ENCODE data around the gene ALPK3.

The ALPK3 gene

DNA sequence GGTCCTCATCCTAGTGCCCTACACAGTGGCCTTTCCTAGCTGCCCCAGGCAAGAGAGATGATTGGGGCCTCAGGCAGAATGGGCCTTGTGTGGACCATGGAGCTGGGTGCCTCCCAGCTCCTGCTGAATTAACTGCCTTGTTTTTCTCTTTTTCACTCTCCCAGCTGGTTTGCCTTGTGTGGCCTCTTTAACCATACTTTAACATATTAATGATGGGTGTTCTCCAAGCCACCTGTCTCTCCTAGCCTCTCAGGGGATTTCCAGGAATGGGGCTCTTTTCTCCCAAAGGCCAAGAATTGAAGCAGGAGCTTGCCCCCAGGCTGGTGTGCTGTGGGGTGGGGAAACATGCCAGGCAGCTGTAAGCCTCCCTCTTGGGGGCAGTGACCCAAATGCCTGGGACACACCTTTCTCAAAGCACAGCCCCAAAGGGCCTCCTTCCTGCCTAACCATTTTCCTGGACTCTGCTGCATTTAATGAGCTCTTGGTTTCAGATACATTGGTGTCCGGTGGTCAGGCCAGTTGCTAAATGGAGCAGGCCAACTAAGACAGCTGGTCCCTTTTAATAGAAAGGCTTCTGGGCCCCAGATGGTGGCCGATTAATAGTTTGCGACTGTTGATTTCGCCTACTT lies 5.6 kb downstream of the ALPK3 start:
- DNase-seq (ENCODE audit: low read depth in 1 of 2, low spot score in 1 of 2) = no peak

DNA sequence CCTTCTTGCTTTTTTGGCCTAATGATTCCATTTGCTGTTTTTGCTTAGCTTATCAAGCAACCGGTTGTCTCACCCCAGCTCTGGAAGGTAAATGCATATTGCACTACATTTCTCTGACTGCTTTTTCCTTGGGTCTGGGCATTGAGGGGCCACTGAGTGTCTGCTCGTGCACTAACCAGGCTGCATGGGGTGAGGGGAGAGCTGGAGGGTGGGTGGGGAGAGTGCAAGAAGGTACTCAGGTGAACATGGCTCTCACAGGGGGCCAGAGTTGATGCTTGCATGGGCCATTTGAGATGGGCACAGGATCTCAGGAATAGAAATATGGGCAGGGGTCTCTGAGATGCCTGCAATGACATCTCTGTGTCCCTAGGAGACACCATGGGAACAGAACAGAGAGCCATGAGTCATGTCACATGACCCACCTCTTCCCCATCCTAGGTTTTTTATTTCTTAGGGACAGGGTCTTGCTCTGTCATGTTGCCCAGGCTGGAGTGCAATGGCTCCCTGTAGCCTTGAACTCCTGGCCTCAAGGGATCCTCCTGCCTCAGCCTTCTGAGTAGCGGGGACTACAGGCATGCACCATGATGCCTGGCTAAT lies 6.2 kb downstream of the ALPK3 start:
- DNase-seq (ENCODE audit: low read depth in 1 of 2, low spot score in 1 of 2) = no peak

DNA sequence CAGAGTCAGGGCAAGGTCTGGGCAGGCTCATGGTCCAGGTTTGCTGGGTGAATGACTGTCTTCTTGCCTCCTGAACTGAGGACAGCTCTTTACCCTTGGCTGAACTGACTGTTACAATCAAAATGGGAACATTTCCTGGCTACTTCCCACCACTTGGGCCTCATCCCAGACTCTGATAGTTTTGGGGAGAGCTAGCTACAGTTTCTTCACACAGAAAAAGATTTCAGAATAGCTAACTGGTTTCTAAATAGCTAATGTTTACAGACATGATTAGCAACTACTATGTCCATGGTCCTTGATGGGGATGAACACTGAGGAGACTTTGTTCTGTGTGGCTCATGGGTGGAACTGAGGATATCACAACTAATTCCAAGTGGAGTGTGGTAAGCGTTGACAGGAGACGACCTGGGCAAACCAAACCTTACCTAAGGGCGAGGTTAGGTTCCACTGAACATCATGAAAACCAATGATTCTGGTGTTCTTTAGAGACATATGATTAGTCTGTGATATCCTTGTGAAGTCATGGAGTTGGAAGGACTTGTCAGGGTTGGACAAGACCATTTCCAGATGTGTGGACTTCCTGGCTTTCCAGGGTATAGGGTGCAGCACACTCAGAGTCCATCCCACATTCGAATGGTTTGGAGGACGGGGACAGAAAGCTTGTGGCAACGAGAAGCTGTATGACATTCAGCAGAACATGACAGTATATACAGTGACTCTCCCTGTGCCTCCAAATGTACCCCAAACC lies 7.3 kb downstream of the ALPK3 start:
- DNase-seq (ENCODE audit: low read depth in 1 of 2, low spot score in 1 of 2) = no peak

DNA sequence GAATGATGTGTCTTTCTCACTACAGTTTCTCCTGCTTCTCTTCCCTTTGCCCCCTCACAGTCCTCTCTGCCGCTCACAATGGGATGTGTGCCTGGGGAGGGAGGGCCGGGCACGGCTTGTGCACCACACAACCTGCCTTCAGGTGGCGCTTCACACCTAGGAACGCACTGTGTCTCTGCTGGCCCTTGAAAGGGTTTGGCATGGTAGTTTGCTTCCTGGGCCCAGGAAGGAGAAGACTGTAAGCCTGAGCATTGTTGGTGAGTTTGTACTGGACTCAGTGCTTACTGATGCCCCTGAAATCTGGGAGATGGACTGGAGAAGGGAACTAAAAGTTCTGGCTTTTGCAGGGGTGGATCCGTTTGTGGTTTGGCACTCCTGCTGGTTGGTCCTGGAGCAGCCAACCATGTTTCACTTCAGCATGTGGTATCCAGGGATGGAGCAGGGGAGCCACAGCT lies 9.2 kb downstream of the ALPK3 start:
- no peak for DNase-seq (ENCODE audit: low read depth in 1 of 2, low spot score in 1 of 2)

DNA sequence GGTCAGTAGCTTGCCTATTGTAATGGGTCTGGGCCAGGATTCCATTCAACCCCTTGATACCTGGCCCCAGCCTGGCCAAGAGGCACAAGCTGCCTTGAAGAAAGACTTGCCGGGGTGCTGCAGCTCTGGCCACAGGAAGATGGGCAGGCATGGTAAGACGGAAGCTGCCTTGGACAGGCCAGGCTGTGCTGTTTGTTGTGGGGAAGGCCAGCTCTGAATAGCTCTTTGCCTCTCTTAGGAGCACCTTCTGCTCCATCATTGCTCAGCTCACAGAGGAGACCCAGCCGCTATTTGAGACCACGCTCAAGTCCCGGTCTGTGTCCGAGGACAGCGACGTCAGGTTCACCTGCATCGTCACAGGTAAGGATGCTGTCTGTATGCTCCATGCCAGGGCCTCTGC lies 10.1 kb downstream of the ALPK3 start:
- DNase-seq (ENCODE audit: low read depth in 1 of 2, low spot score in 1 of 2) = no peak

DNA sequence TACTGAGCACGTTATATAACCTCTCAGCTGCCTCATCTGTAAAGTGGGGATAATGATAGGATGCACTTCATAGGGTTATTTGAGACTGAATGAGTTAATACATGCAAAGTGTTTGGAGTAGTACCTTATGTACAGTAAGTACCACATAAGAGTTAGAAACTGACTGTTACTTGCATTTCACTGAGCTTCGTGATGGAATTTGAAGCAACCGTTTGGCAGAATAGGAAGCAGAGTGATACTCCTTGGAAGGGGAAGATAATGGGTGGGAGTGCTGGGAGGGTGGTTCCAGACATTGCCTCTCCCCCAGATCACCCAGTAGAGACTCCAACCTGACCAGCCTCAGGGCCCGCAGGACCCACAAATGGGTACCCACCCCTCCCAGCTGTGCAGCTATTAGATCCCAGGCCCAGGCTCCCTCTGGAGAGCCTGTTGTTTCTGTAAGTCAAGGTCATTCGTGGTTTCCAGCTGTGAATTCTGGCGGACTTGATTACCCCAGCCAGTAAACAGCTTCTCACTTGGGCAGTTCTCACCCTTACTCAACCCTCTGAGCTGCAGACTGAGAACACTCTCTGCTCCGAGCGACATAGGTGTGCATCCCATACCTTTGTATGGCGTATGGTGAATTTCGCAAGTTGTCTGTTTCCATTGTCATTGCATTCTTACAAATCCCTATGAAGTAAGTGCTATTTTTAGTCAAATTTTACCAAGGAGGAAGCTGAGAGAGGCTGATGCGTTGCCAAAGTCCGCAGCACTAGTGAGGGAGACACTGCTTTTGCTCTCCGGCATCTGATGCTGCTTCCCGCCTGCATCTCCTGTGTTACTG lies 11.1 kb downstream of the ALPK3 start:
- no peak for DNase-seq (ENCODE audit: low read depth in 1 of 2, low spot score in 1 of 2)

DNA sequence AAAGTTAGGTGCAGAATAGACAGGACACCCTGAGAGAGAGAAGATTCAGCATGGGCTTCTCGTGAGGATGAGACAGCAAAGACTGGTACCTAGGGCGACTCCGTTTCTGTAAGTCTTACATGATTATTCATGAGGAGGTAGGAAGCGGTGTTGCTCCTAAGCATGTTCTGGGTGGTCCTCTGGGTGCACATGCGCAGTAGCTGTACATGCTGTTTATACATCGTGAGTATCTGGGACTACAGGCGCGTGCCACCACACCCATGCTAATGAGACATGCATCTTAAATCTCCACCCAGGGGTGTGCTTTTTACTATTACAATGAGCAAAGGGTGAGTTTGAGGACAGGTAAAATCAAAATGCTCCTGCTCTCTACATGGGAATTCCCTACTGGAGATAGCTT lies 12.3 kb downstream of the ALPK3 start:
- DNase-seq (ENCODE audit: low read depth in 1 of 2, low spot score in 1 of 2) = no peak

DNA sequence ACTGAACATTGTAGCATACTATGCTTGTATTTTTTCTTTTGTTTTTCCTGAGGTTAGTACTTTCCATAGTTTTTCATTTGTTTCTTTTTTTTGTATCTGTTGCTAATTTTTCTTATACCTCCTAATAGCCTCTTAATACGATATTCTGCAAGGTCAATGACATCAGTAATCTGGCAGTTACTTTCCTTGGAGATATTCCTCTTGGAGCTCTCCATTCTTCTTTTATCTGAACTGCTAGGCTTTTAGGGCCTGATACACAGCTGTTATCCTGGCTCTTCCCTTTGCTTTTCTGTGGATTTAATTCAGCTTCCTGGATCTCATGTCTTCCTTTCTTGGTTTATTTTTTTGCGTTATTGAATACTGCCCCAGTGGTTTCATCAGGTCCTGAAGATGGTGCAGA lies 12.9 kb downstream of the ALPK3 start:
- DNase-seq (ENCODE audit: low read depth in 1 of 2, low spot score in 1 of 2) = no peak

DNA sequence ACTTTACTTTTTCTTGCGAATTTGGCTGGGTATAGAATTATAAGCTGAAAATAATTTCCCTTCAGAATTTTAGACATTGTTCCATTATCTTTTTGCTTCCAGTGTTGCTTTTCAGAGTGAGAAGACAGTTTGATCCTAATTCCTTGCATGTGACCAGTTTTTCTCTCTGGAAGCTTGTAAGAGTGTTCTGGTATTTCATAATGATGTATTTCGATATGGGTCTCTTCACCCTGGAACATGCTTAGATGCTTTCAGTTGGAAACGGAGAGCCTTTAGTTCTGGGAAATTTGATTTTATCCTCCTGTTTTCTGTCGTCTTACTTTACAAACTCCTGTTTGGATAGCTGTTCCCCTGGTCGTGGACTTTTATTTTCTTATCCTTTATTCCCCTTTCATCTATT lies 13.9 kb downstream of the ALPK3 start:
- no peak for DNase-seq (ENCODE audit: low read depth in 1 of 2, low spot score in 1 of 2)

DNA sequence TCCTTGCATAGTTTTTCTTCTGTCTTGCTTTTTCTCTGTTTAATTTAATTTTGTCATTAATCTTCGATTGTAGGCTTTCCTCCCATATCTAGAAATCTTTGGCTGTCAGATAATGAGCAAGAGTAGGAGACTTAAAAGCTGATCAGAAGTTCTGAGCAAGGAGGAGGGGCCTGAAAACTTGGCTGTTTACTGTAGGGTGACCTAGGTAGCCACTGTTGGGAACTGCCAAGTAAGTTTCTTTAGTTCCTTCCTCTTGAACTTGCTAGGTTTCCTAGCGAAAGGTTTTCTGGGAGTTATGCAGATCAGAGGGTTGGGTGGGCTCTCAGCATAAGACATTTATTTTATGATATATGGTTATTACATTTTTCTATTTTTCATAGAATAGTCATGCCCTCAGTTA lies 14.5 kb downstream of the ALPK3 start:
- DNase-seq (ENCODE audit: low read depth in 1 of 2, low spot score in 1 of 2) = no peak

DNA sequence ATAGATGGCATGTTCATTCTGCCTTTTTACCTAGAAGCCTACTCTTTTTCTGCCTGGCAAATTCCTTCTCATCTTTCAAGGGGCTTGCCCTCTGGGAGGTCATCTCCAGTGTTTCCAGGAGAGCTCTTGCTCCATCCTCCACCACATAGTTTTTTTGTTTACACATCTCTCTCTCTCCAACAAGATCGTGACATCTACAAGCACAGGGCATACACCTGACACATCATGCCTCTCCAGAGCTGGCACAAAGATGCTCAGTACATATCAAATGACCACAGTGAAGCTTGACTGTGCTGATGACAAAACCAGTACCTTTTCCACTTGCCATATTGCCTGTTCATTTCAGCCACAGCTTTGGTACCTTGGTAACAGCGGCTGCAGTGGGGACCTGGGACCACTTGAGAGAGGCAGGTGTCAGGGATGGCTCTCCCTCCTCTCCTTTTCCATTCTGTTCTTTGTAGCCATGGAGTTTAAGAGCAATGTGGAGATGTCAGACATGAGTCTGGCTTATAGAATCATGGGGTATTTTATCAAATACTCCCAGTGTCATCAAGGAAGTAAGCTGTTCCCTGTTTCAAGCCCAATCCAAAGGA lies 15.4 kb downstream of the ALPK3 start:
- DNase-seq (ENCODE audit: low read depth in 1 of 2, low spot score in 1 of 2) = no peak

DNA sequence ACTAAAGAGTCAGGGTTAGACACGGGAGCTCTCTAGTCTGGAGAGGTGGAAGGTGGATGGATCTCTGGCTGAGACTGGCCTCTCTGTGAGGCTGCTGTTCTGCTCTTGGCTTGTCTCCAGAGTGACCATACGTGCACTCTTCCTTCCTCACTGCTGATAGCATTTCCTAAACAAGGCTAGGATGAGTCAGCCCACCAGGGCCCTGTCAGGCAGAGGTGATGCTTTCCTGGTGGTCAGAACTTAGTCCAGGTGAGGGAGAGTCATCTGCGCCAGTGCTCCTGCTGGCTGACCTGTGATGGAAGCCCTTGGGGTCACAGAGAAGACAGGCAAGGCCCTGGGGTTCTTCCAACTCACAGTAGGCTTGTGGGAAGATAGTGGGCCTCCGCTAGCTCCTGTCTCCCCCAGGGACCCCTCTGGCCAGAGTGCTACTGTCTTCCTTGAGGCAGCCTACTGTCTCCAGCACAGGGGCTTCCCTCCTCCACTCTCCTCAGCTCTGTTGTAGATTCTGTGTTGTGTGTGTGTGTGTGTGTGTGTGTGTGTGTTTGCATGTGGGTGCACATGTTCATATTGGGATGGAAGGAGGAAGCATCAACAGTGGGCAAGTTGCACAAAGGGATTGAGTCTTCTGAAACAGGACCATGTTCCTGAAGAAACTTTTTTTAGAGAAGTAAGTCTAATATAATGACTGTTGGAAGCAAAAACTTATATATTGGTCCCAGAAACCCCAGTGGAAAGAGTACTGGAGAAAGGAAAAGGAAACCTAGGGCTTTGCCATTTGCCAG lies 16.5 kb downstream of the ALPK3 start:
- no peak for DNase-seq (ENCODE audit: low read depth in 1 of 2, low spot score in 1 of 2)

DNA sequence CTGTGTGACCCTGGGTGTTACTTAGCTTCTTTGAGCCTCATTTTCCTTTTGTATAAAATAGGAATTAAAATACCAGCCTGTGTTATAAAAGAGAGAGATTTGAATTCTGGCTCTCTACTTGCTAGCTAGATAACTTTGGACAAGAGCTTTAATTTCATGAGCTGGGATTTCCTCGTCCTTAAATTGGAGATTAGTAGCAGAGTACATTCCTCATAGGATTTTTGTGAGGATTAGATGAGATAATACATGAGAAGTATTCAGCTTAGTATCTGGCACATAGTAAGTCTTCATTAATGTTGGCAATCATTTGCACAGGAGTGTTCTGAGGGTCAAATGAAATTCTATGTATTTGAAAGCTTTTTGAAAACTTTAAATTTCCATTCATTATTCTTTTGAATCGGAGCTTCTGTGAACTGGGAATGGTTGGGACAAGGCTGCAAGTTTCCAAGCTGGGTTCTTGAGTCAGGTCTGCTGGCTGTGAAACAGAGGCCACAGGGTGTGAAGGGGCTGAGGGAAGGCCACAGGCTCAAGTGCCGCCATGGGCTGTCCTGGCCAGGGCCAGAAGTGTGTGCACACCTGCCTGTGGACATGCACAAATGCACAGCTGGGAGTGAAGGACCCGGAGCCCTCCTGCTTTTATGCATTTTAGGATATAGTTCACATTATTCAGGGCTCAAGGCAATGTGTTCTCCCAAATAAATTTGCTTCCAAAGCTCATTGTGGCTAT lies 17.2 kb downstream of the ALPK3 start:
- no peak for DNase-seq (ENCODE audit: low read depth in 1 of 2, low spot score in 1 of 2)

DNA sequence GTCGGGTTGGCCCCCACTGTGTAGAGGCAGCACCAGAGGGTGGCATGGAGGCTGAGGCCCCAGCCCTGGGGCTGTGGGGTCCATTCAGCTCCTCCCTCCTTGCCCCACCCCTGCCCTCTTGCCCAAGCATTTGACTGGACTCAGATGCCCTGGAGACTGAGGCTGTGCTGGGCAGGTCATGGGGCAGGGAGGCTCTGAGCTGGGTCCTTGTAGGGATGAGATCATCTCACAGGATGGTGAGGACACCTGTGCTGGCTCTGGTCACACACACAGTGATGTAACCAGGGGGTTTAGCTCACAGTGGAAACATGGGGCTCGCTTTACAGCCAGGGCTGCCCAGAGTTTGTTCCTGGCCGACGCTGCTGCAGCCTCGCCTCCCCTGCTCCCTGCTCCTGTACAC lies 17.8 kb downstream of the ALPK3 start:
- no peak for DNase-seq (ENCODE audit: low read depth in 1 of 2, low spot score in 1 of 2)

DNA sequence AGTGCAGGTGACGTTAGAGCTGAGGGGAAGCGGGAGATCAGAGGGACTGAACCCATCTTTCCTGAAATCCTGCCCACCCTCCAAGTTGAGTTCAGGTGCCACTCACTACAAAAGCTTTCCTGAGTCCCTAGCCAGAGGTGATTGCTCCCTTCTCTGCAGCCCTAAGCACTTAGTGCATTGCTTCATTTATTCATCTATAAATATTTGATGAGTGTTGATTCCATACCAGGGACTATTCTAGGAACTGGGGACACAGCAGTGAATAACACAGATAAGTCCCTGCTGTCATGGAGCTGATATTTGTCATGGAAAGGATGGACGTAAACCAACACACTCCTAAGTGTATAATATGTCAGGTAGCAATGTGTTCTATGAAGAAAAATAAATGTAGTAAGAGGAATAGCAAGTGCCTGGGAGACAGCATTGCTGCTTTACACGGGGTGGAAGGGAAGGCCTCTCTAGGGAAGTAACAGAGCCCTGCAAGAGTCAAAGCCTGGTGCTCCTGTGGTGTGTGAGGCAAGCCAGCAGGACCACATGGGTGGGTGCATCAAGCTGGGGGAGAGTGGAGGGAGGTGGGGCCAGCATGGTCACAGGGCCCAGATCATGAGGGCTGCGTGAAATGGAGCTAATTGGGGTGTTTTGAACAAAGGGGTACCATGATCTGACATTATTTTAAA lies 18.6 kb downstream of the ALPK3 start:
- DNase-seq (ENCODE audit: low read depth in 1 of 2, low spot score in 1 of 2) = no peak

DNA sequence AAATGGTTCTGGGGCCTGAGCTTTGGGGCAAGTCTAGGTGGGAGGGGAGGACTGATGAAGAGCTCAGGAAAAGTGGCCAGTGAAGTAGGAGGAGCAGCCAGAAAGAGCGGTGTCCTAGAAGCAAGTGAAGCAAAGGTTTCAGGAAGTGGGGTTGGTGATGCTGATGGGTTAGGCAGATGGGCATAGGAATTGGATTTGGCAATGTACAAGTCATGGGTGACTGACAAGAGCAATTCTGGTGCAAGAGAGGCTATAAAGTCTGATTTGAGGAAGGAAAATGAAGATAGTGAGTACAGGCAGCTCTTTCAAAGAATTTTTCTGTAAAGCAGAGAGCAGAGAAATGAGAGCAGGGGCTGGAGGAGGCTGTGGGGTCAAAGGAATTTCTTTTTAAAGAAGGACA lies 19.7 kb downstream of the ALPK3 start:
- no peak for DNase-seq (ENCODE audit: low read depth in 1 of 2, low spot score in 1 of 2)

DNA sequence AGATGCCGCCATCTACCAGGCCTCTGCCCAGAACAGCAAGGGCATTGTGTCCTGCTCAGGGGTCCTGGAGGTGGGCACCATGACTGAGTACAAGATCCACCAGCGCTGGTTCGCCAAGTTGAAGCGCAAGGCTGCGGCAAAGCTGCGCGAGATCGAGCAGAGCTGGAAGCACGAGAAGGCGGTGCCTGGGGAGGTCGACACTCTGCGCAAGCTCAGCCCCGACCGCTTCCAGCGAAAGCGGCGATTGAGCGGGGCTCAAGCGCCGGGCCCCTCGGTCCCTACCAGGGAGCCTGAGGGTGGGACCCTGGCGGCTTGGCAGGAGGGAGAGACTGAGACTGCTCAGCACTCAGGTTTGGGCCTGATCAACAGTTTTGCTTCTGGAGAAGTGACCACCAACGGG lies 22.6 kb downstream of the ALPK3 start:
- DNase-seq (ENCODE audit: low read depth in 1 of 2, low spot score in 1 of 2) = no peak

DNA sequence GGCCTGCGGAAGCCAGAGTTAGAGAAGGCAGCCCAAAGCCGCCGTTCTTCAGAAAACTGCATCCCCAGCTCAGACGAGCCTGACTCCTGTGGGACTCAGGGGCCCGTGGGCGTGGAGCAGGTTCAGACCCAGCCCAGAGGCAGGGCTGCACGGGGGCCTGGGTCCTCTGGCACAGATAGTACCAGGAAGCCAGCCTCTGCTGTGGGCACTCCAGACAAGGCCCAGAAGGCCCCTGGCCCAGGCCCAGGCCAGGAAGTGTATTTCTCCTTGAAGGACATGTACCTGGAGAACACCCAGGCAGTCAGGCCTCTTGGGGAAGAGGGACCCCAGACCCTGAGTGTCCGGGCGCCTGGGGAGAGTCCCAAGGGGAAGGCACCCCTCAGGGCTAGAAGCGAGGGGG lies 23.1 kb downstream of the ALPK3 start:
- no peak for DNase-seq (ENCODE audit: low read depth in 1 of 2, low spot score in 1 of 2)

DNA sequence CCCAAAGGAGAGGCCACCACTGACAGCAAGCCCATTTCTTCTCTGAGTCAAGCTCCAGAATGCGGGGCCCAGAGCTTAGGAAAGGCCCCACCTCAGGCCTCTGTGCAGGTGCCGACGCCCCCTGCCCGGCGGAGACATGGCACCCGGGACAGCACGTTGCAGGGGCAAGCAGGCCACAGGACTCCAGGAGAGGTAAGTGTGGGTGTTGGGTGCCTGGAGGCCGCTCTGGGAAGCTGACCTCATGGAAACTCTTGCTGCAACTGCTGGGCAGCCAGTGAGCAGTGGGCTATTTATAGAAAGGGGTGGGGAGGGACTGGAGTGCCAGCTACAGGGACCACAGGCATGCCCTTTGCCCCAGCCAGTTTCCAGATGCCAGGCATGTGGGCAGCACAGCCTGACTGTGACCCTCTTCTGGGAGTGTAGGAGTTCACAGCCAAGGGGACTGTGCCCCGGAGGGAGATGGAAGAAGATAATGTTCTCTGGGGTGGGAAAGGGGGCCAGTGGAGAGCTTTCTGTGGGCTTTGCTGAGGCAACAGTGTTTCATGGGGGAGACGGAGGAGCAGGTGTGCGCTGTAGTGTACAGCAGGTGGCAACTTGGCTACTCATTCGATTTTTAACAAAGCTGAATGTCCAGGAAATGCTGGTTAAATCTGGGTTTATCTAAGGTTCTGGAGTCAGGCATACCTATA lies 23.7 kb downstream of the ALPK3 start:
- no peak for DNase-seq (ENCODE audit: low read depth in 1 of 2, low spot score in 1 of 2)

Measured in stimulated activated CD4-positive, alpha-beta T cell treated with anti-CD3 and anti-CD28 coated beads, Interleukin-15, amount 100 ng/mL, for 1 hour (primary cell).